ENCODE data around the gene NCKAP5L.
A peak's percentile ranks its signal among the peaks of the same experiment; 100 is the strongest.

NCKAP5L gene

GRCh38 chr12:49843411-49843810, 15.2 kb upstream of the NCKAP5L start:
- peak overlapping the region; percentile 67 for H3K27ac ChIP-seq (ENCODE audit: low read length)
- peak overlapping the region; percentile 94 for H2AFZ ChIP-seq (ENCODE audit: low read depth, low read length)
- H3K4me1 ChIP-seq (ENCODE audit: low read length), result peaks cover 14% of the 10 kb centered on the region
- TF ChIP-seq CTCF (IDR thresholded peaks at IDR 0.05; ENCODE audit: low read depth, low read length) (no peak), EZH2phosphoT487 (IDR thresholded peaks at IDR 0.05; ENCODE audit: low read depth) (no peak)
- H3K27me3 ChIP-seq (ENCODE audit: low read depth, low read length), result peaks cover 8% of the 10 kb centered on the region
- H4K20me1 ChIP-seq (ENCODE audit: insufficient read depth, low read length), result no peaks in the 10 kb centered on the region
- H3K9me3 ChIP-seq (ENCODE audit: insufficient read depth, low read length), result no peaks in the 10 kb centered on the region
- peak overlapping the region; percentile 93 for H3K9ac ChIP-seq (ENCODE audit: low read length)
- H3K4me2 ChIP-seq (ENCODE audit: low read length), result peak overlapping the region; percentile 94
- H3K36me3 ChIP-seq (replicated peaks; ENCODE audit: low read depth, low read length), result peaks cover 4% of the 10 kb centered on the region
- peaks cover 18% of the 10 kb centered on the region for H3K79me2 ChIP-seq (ENCODE audit: low read length)
- peak overlapping the region; percentile 98 for H3K4me3 ChIP-seq (ENCODE audit: low read length)

- Histone ChIP-seq H3K4me3 (ENCODE audit: low read length) (peak within 1 kb of the TSS; percentile 98), H3K27me3 (ENCODE audit: low read depth, low read length) (peaks cover under 1% of the 10 kb centered on the region; the same call in 1 of the 2 replicates), H3K36me3 (replicated peaks; ENCODE audit: low read depth, low read length) (peaks cover 8% of the 10 kb centered on the region), H3K27ac (ENCODE audit: low read length) (peak within 1 kb of the TSS; percentile 67), H3K9me3 (ENCODE audit: insufficient read depth, low read length) (no peaks in the 10 kb centered on the region), H4K20me1 (ENCODE audit: insufficient read depth, low read length) (no peaks in the 10 kb centered on the region), H3K9ac (ENCODE audit: low read length) (peak within 1 kb of the TSS; percentile 93), H2AFZ (ENCODE audit: low read depth, low read length) (peak within 1 kb of the TSS; percentile 94), H3K79me2 (ENCODE audit: low read length) (peaks cover 18% of the 10 kb centered on the region), H3K4me2 (ENCODE audit: low read length) (peak within 1 kb of the TSS; percentile 94), H3K4me1 (ENCODE audit: low read length) (peaks cover 14% of the 10 kb centered on the region)
- TF ChIP-seq EZH2phosphoT487 (IDR thresholded peaks at IDR 0.05; ENCODE audit: low read depth) (no peak), CTCF (IDR thresholded peaks at IDR 0.05; ENCODE audit: low read depth, low read length) (no peak)
Observed at GRCh38 chr12:49842519-49843352, 14.5 kb upstream of the NCKAP5L start, which contains the start of gene BCDIN3D. Gene BCDIN3D (minus strand): TSS chr12:49843106. CDS start chr12:49843087, 19 bp downstream.

- Histone ChIP-seq H3K9me3 (ENCODE audit: insufficient read depth, low read length) (no peaks in the 10 kb centered on the region), H3K4me2 (ENCODE audit: low read length) (no peak overlapping the region), H3K79me2 (ENCODE audit: low read length) (peaks cover 18% of the 10 kb centered on the region), H3K4me1 (ENCODE audit: low read length) (peaks cover 14% of the 10 kb centered on the region), H4K20me1 (ENCODE audit: insufficient read depth, low read length) (no peaks in the 10 kb centered on the region), H3K27ac (ENCODE audit: low read length) (no peak overlapping the region), H3K27me3 (ENCODE audit: low read depth, low read length) (no peaks in the 10 kb centered on the region), H3K4me3 (ENCODE audit: low read length) (no peak overlapping the region), H3K9ac (ENCODE audit: low read length) (no peak overlapping the region), H3K36me3 (replicated peaks; ENCODE audit: low read depth, low read length) (peaks cover 8% of the 10 kb centered on the region), H2AFZ (ENCODE audit: low read depth, low read length) (no peak overlapping the region)
- no peak for TF ChIP-seq EZH2phosphoT487 (IDR thresholded peaks at IDR 0.05; ENCODE audit: low read depth)
- TF ChIP-seq CTCF (IDR thresholded peaks at IDR 0.05; ENCODE audit: low read depth, low read length), result peak; percentile 78
Observed at GRCh38 chr12:49838973-49839633, 10.9 kb upstream of the NCKAP5L start.

GRCh38 chr12:49832836-49833421, 4.7 kb upstream of the NCKAP5L start:
- no peaks in the 10 kb centered on the region for H3K9me3 ChIP-seq (ENCODE audit: insufficient read depth, low read length)
- no peak overlapping the region for H3K4me3 ChIP-seq (ENCODE audit: low read length)
- H3K4me2 ChIP-seq (ENCODE audit: low read length), result no peak overlapping the region
- H2AFZ ChIP-seq (ENCODE audit: low read depth, low read length), result no peak overlapping the region
- no peak overlapping the region for H3K9ac ChIP-seq (ENCODE audit: low read length)
- H3K27me3 ChIP-seq (ENCODE audit: low read depth, low read length), result no peaks in the 10 kb centered on the region
- no peak for TF ChIP-seq EZH2phosphoT487 (IDR thresholded peaks at IDR 0.05; ENCODE audit: low read depth)
- no peak for TF ChIP-seq CTCF (IDR thresholded peaks at IDR 0.05; ENCODE audit: low read depth, low read length)
- no peaks in the 10 kb centered on the region for H4K20me1 ChIP-seq (ENCODE audit: insufficient read depth, low read length)
- peaks cover 6% of the 10 kb centered on the region for H3K4me1 ChIP-seq (ENCODE audit: low read length)
- H3K36me3 ChIP-seq (replicated peaks; ENCODE audit: low read depth, low read length), result peaks cover under 1% of the 10 kb centered on the region
- H3K79me2 ChIP-seq (ENCODE audit: low read length), result no peaks in the 10 kb centered on the region
- no peak overlapping the region for H3K27ac ChIP-seq (ENCODE audit: low read length)
